GM20000 (cell line): ENCODE measurements around the gene SPSB1.
"Not testable (repeated sequence)": the region's sequence is repeated elsewhere in the genome, so short reads cannot be mapped to it uniquely, and the experiment has no call there.

Experiments used
- DNase-seq: peaks from one replicate; pipeline ENCODE4 v3.0.0; 2012; ENCODE audit warnings: low spot score
- TF ChIP-seq, protein P1 (sequence below): IDR thresholded peaks from 2 replicates; pipeline ENCODE4 v1.5.1; 2012; ENCODE audit warnings: mild to moderate bottlenecking, control low read depth; ENCODE audit errors: extremely low read depth, missing control alignments

The SPSB1 gene

GRCh38 chr1:9297831-9298230 lies 5.1 kb downstream of the SPSB1 start:
- TF ChIP-seq, protein P1, sequence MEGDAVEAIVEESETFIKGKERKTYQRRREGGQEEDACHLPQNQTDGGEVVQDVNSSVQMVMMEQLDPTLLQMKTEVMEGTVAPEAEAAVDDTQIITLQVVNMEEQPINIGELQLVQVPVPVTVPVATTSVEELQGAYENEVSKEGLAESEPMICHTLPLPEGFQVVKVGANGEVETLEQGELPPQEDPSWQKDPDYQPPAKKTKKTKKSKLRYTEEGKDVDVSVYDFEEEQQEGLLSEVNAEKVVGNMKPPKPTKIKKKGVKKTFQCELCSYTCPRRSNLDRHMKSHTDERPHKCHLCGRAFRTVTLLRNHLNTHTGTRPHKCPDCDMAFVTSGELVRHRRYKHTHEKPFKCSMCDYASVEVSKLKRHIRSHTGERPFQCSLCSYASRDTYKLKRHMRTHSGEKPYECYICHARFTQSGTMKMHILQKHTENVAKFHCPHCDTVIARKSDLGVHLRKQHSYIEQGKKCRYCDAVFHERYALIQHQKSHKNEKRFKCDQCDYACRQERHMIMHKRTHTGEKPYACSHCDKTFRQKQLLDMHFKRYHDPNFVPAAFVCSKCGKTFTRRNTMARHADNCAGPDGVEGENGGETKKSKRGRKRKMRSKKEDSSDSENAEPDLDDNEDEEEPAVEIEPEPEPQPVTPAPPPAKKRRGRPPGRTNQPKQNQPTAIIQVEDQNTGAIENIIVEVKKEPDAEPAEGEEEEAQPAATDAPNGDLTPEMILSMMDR: no peak
- no peak for DNase-seq

DNA sequence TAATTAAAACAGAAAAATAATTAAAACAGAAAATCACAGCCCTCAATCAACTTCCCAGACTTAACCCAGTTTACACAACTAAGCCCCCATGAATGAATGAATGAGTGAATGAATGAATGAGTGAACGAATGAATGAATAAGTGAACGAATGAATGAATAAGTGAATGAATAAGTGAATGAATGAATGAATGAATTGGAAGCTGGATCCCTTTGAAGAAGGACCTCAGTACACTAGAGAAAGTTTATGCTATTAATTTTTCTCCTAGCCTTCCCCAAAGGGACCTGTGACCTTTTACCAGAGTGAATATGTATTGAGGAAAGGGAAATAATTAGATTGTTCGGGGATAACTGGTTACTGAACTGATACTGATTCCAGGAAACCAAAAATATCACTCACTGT lies 5.6 kb downstream of the SPSB1 start:
- TF ChIP-seq, protein P1: no peak

DNA sequence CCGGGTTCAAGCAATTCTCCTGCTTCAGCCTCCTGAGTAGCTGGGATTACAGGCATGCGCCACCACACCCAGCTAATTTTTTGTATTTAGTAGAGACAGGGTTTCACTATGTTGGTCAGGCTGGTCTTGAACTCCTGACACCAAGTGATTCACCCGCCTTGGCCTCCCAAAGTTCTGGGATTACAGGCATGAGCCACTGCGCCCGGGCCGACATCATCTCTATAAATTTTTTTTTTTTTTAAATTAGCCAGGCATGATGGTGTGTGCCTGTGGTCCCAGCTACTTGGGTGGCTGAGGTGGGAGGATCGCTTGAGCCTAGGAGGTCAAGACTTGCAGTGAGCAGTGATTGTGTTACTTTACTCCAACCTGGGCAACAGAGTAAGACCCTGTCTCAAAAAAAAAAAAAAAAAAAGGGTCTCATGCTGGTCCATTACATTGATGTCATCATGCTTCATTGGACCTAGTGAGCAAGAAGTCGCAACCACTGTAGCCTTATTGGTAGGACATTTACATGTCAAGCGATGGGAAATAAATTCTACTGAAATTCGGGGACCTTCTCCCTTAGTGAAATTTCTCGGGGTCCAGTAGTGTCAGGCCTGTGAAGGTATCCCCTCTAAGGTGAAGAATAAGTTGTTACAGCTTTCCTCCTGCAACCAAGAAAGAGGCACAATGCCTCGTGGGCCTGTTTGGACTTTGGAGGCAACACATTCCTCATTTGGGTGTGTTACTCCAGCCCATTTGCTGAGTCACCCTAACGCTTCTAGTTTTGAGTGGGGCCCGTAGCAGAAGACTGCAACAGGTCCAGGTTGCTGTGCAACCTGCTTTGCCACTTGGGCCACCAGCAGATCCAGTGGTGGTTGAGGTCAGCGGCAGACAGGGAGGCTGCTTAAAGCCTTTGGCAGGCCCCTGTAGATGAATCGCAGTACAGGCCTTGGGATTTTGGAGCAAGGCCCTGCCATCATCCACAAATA lies 7.2 kb downstream of the SPSB1 start:
- DNase-seq: not testable (repeated sequence)

More for the DNA sequence above, 5.6 kb downstream of the SPSB1 start:
- no peak for DNase-seq

DNA sequence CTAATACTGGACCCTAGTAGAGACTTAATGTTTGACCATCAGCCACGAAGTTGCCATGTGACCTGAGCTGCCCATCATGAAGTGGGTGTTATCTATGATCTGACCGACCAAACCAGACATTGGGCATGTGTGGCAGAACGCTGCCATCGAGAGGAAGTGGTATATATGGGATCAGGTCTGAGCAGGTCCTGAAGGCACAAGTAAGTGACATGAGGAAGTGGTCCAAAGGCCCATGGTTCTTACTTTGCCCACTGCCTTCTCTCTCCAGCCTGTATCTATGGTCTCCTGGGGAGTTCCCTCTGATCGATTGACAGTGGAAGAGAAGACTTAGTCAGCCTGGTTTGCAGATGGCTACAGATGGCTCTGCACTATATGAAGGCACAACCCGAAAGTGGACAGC lies 7.9 kb downstream of the SPSB1 start:
- TF ChIP-seq, protein P1: no peak

DNA sequence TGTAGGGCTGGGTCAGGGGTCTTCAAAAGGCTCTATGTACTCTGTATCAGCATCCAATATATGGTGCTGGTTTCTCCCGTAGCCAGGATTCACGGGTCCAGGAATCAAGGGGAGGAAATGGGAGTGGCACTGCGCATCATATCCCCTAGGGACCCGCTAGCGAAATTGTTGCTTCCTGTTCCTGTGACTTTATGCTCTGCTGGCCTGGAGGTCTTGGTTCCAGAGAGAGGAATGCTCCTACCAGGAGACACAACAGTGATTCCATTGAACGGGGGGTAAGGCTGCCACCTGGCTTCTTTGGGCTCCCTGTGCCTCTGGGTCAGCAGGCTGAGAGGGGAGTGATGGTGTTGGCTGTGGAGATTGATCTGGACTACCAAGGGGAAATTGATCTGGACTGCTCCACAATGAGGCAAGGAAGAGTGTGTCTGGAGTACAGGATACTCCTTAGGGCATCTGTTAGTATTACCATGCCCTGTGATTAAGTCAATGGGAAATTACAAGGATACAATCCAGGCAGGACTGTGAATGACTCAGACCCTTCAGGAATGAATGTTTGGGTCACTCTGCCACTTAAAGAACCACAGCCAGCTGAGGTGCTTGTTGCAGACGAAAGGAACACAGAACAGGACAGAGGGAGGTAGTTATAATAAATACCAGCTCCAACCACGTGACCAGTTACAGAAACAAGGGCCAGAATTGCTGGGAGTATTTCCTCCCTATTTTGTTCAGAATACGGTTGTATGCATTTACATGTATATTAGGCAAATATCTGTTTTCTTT lies 10.2 kb downstream of the SPSB1 start:
- TF ChIP-seq, protein P1: no peak
- no peak for DNase-seq

More for the DNA sequence above, 7.9 kb downstream of the SPSB1 start:
- no peak for DNase-seq

DNA sequence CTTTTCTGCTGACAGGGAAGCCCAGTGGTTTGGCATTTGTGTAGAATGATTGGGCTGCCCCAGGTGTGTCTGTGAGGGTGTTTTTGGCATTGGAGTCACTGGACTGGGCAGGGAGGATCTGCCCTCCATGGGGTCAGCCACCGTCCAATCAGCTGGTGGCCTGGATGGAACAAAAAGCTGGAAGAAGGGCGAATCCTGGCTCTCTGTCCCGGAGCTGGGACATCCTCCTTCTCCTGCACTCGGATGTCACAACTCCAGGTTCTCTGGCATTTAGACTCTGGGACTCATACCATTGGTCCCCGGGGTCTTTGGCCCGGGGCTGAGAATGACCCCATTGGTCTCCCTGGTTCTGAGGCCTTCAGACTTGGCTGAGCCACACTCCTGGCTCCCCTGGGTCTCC lies 11.2 kb downstream of the SPSB1 start:
- no peak for DNase-seq
- TF ChIP-seq, protein P1: no peak

DNA sequence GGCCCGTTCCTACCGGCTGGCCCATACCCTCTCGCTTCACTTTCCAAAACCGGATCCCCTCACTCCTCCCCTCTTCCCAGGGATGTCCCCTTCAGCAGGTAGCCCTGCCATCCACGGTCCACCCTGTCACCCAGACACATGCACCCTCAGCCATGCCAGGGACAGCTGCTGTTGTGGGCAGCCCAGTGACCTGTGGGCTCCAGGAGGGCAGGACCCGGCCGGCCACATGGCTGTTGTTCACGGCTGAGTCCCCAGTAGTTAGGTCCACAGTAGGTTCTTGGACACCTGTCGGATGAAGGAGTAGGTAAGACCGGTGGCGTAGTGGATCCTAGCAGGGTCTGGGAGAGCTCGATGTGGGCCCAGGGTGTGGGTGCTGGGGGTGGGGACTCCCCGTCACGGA lies 12.5 kb downstream of the SPSB1 start:
- no peak for DNase-seq
- TF ChIP-seq, protein P1: no peak
